Glutamatergic neuron (in vitro differentiated cells): ENCODE results near the gene RHD. TPM values are rescaled to one million over a fixed set of nuclear protein-coding genes. Genes with fewer than 3 reads are reported as not detected.
"Not testable (repeated sequence)": the region's sequence is repeated elsewhere in the genome, so short reads cannot be mapped to it uniquely, and the experiment has no call there.

ENCODE experiments used
- DNase-seq: peaks from one replicate; pipeline ENCODE4 v3.0.0; 2022
- H3K27ac Mint-ChIP-seq: one replicate; pipeline ENCODE4 v1.8.0; 2020; ENCODE audit warnings: mild to moderate bottlenecking, mixed read lengths, inconsistent platforms; ENCODE audit not compliant: unreplicated experiment
- H3K27me3 Mint-ChIP-seq: one replicate; pipeline ENCODE4 v1.8.0; 2020; ENCODE audit warnings: mild to moderate bottlenecking, moderate library complexity, mixed read lengths, inconsistent platforms; ENCODE audit not compliant: unreplicated experiment
- H3K36me3 Mint-ChIP-seq: one replicate; pipeline ENCODE4 v1.8.0; 2020; ENCODE audit warnings: mild to moderate bottlenecking, mixed read lengths, inconsistent platforms; ENCODE audit not compliant: unreplicated experiment
- H3K4me1 Mint-ChIP-seq: one replicate; pipeline ENCODE4 v1.8.0; 2020; ENCODE audit warnings: mild to moderate bottlenecking, low read depth, mixed read lengths, inconsistent platforms; ENCODE audit not compliant: unreplicated experiment
- H3K4me3 Mint-ChIP-seq: one replicate; pipeline ENCODE4 v1.8.0; 2020; ENCODE audit warnings: mild to moderate bottlenecking, mixed read lengths, inconsistent platforms; ENCODE audit not compliant: unreplicated experiment
- H3K9me3 Mint-ChIP-seq: one replicate; pipeline ENCODE4 v1.8.0; 2020; ENCODE audit warnings: mild to moderate bottlenecking, moderate library complexity, mixed read lengths, inconsistent platforms; ENCODE audit not compliant: unreplicated experiment
- CTCF ChIP-seq: fragments of 200-600 bp; sonication (generic); IDR thresholded peaks from one replicate; pipeline ENCODE4 v1.5.0; 2021; ENCODE audit not compliant: partially characterized antibody, unreplicated experiment
- total RNA-seq: library from RNA; stranded (reverse); fragmentation: NEBNext Ultra II Directional; extraction: Animal tissue kit (Norgen Biotek cat#: 25700); gene quantifications from one replicate; pipeline ENCODE4 v1.2.1, GENCODE V29; 2021; ENCODE audit not compliant: unreplicated experiment

RHD gene
- total RNA-seq, 1 donor from 2014 or later: not detected

GRCh38 chr1:25361901-25362300 lies 89.6 kb downstream of the RHD start:
- Mint-ChIP-seq H3K27me3 (peaks cover 1% of the 10 kb centered on the region), H3K9me3 (no peaks in the 10 kb centered on the region), H3K4me3 (no peak overlapping the region), H3K4me1 (no peaks in the 10 kb centered on the region), H3K27ac (no peak overlapping the region), H3K36me3 (no peaks in the 10 kb centered on the region)
- DNase-seq: no peak
- TF ChIP-seq CTCF: no peak

GRCh38 chr1:25362634-25363559 lies 90.6 kb downstream of the RHD start:
- not testable (repeated sequence) for H3K4me3 Mint-ChIP-seq, H3K36me3 Mint-ChIP-seq, H3K9me3 Mint-ChIP-seq, H3K4me1 Mint-ChIP-seq, H3K27me3 Mint-ChIP-seq, H3K27ac Mint-ChIP-seq, DNase-seq

GRCh38 chr1:25369241-25369640 lies 96.9 kb downstream of the RHD start:
- H3K9me3 Mint-ChIP-seq: no peaks in the 10 kb centered on the region
- H3K36me3 Mint-ChIP-seq: no peaks in the 10 kb centered on the region
- no peak for TF ChIP-seq CTCF
- no peak overlapping the region for H3K4me3 Mint-ChIP-seq
- H3K27ac Mint-ChIP-seq: no peak overlapping the region
- no peak for DNase-seq
- no peaks in the 10 kb centered on the region for H3K27me3 Mint-ChIP-seq
- no peaks in the 10 kb centered on the region for H3K4me1 Mint-ChIP-seq

GRCh38 chr1:25369691-25370271 lies 97.5 kb downstream of the RHD start:
- DNase-seq, H3K9me3 Mint-ChIP-seq, H3K27ac Mint-ChIP-seq, H3K27me3 Mint-ChIP-seq, H3K4me3 Mint-ChIP-seq, H3K4me1 Mint-ChIP-seq, H3K36me3 Mint-ChIP-seq: not testable (repeated sequence)

- not testable (repeated sequence) for H3K27me3 Mint-ChIP-seq, H3K27ac Mint-ChIP-seq, H3K4me1 Mint-ChIP-seq, DNase-seq, H3K9me3 Mint-ChIP-seq, H3K4me3 Mint-ChIP-seq, H3K36me3 Mint-ChIP-seq
These were observed 99.4 kb downstream of the RHD start for GRCh38 chr1:25371757-25372156.

- not testable (repeated sequence) for H3K27ac Mint-ChIP-seq, H3K9me3 Mint-ChIP-seq, DNase-seq, H3K4me1 Mint-ChIP-seq, H3K36me3 Mint-ChIP-seq, H3K27me3 Mint-ChIP-seq, H3K4me3 Mint-ChIP-seq
These were observed 106.1 kb downstream of the RHD start for GRCh38 chr1:25378367-25378766.

Other genes with a start within 250 kb of the RHD start
- 32.6 TPM for gene SYF2, start 40.0 kb upstream of the RHD start, total RNA-seq
- gene RSRP1, start 25.1 kb upstream of the RHD start, total RNA-seq: 83.4 TPM
- gene TMEM50A, start 65.8 kb downstream of the RHD start, total RNA-seq: 83.5 TPM
- gene RHCE, start 148.3 kb downstream of the RHD start, total RNA-seq: 1.2 TPM
- gene MACO1, start 158.4 kb downstream of the RHD start, total RNA-seq: 85.4 TPM